T-helper 9 cell (primary cell): ENCODE measurements around the gene OR6K6.
A peak's percentile ranks its signal among the peaks of the same experiment; 100 is the strongest.

Experiments used
- DNase-seq: peaks from one replicate; pipeline ENCODE4 v3.0.0-alpha.2; 2020
- total RNA-seq, 2 donors: gene quantifications; one replicate each; lab custom pipeline; 2026; lab: John Stamatoyannopoulos, UW

The OR6K6 gene
- 0 reads per million in 2 donors for total RNA-seq

- no peak for DNase-seq
Observed at GRCh38 chr1:158754420-158754819, at the start of gene OR6K6. Gene OR6K6 (plus strand): TSS chr1:158754720. CDS start chr1:158754888, 168 bp downstream.

- no peak for DNase-seq
Observed at GRCh38 chr1:158706096-158706495, 48.4 kb upstream of the OR6K6 start.

- DNase-seq = no peak
Observed at GRCh38 chr1:158711098-158711497, 43.4 kb upstream of the OR6K6 start.

GRCh38 chr1:158714754-158715153, 39.8 kb upstream of the OR6K6 start:
- no peak for DNase-seq

GRCh38 chr1:158716335-158716734, 38.2 kb upstream of the OR6K6 start:
- DNase-seq = no peak

GRCh38 chr1:158717344-158717743, 37.2 kb upstream of the OR6K6 start:
- DNase-seq = no peak

- DNase-seq = no peak
Observed at GRCh38 chr1:158719664-158720063, 34.9 kb upstream of the OR6K6 start.

GRCh38 chr1:158720620-158721019, 33.9 kb upstream of the OR6K6 start, which contains the start of gene OR6K3:
Gene OR6K3 (minus strand): TSS chr1:158720720. CDS start chr1:158718115, 2,605 bp downstream.
- DNase-seq = no peak

GRCh38 chr1:158724442-158724841, 30.1 kb upstream of the OR6K6 start:
- DNase-seq = no peak

GRCh38 chr1:158728510-158729225, 25.9 kb upstream of the OR6K6 start:
- DNase-seq = no peak

- no peak for DNase-seq
Observed at GRCh38 chr1:158730453-158730852, 24.1 kb upstream of the OR6K6 start.

GRCh38 chr1:158731707-158732106, 22.8 kb upstream of the OR6K6 start:
- no peak for DNase-seq

- no peak for DNase-seq
Observed at GRCh38 chr1:158732524-158732923, 22.0 kb upstream of the OR6K6 start.

- DNase-seq = no peak
Observed at GRCh38 chr1:158735848-158736247, 18.7 kb upstream of the OR6K6 start.

- DNase-seq = no peak
Observed at GRCh38 chr1:158752155-158752712, 2.3 kb upstream of the OR6K6 start.

GRCh38 chr1:158771950-158772866, 17.7 kb downstream of the OR6K6 start, which contains the start of gene OR6N1:
Gene OR6N1 (minus strand): TSS chr1:158772195. CDS start chr1:158766682, 5,513 bp downstream.
- no peak for DNase-seq

GRCh38 chr1:158781104-158781503, 26.6 kb downstream of the OR6K6 start, which contains the start of gene OR6N2:
Gene OR6N2 (minus strand): TSS chr1:158781204. CDS start chr1:158777635, 3,569 bp downstream.
- DNase-seq = no peak

GRCh38 chr1:158793604-158794003, 39.1 kb downstream of the OR6K6 start:
- DNase-seq = peak; percentile 5

GRCh38 chr1:158794247-158794646, 39.7 kb downstream of the OR6K6 start:
- no peak for DNase-seq

GRCh38 chr1:158798531-158798930, 44.0 kb downstream of the OR6K6 start:
- no peak for DNase-seq

GRCh38 chr1:158799689-158800088, 45.2 kb downstream of the OR6K6 start:
- no peak for DNase-seq

- no peak for DNase-seq
Observed at GRCh38 chr1:158800526-158800925, 46.0 kb downstream of the OR6K6 start.

GRCh38 chr1:158801396-158801795, 46.9 kb downstream of the OR6K6 start:
- no peak for DNase-seq
